Measurements from ENCODE around the gene NUP62CL. TPM values are rescaled to one million over a fixed set of nuclear protein-coding genes. Genes with fewer than 3 reads are reported as not detected.

The NUP62CL gene
- total RNA-seq, 1 experiment from 2014 or later = 21.1 TPM

DNA sequence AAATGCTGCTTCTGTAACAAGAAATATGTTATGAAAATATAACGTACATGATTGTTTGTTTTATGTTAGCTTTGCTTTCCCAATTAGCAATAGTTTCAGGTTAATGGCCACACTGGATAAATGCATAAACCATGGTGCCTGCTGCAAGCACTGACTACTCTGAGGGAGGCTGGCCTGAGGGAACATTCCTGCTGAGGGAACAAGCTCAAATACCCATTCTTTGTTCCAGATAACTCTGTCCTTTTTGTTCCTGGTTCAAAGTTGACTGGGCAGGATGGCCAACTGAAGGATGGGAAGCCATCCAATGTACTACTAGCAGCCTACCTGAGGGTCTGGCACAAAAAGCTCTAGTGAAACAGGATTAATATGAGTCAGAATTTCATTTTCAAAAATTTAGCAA, 37.5 kb downstream of the NUP62CL start:
- RAD21 ChIA-PET (ENCODE audit: low non-redundant PET in 1 of 2, low total read pairs in 2 of 2, uncharacterized antibody in 2 of 2, unreplicated experiment in 2 of 2) = no interaction called here
- H3K79me2 ChIP-seq (ENCODE audit: insufficient read depth, low read length) = no peaks in the 10 kb centered on the region
- H3K27me3 ChIP-seq (ENCODE audit: insufficient read depth, low read length) = no peaks in the 10 kb centered on the region
- no TSS peak for BruUV-seq (replicated peaks)
- POLR2A ChIA-PET = no interaction called here
- H3K4me1 ChIP-seq (ENCODE audit: control insufficient read depth in 1 of 2, insufficient read depth in 2 of 2, low read length in 2 of 2) = no peaks in the 10 kb centered on the region
- DNase-seq (ENCODE audit: low read depth, low spot score) (no peak), ATAC-seq (no peak)
- H3K9ac ChIP-seq (ENCODE audit: low read length) = no peak overlapping the region
- H3K9me2 ChIP-seq (ENCODE audit: insufficient read depth) = no peaks in the 10 kb centered on the region
- CTCF ChIA-PET = no interaction called here
- H2AFZ ChIP-seq (ENCODE audit: low read depth, low read length, poor library complexity, severe bottlenecking) = no peak overlapping the region
- no peaks in the 10 kb centered on the region for H3K9me3 ChIP-seq (ENCODE audit: control insufficient read depth in 1 of 2, insufficient read depth in 1 of 2, low read depth in 1 of 2, low read length in 2 of 2)
- no peak for TF ChIP-seq YY1 (IDR thresholded peaks at IDR 0.05; ENCODE audit: extremely low read depth, insufficient replicate concordance, low read depth, low read length)
- TF ChIP-seq RAD21 (IDR thresholded peaks at IDR 0.05; ENCODE audit: low read depth) = no peak
- TF ChIP-seq JUND (IDR thresholded peaks at IDR 0.05) = no peak
- no peak for TF ChIP-seq FOSL1 (IDR thresholded peaks at IDR 0.05; ENCODE audit: low read depth)
- no peak for TF ChIP-seq ZNF274 (IDR thresholded peaks at IDR 0.05; ENCODE audit: low read depth, low read length)
- TF ChIP-seq EGR1 (IDR thresholded peaks at IDR 0.05; ENCODE audit: low read depth) = no peak
- no peak for TF ChIP-seq EZH2 (IDR thresholded peaks at IDR 0.05)
- TF ChIP-seq, protein P1, sequence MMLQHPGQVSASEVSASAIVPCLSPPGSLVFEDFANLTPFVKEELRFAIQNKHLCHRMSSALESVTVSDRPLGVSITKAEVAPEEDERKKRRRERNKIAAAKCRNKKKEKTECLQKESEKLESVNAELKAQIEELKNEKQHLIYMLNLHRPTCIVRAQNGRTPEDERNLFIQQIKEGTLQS (IDR thresholded peaks at IDR 0.05) = no peak
- no peak for TF ChIP-seq POLR2AphosphoS5 (IDR thresholded peaks at IDR 0.05; ENCODE audit: low read depth, low read length)
- no peak for TF ChIP-seq CEBPB (IDR thresholded peaks at IDR 0.05; ENCODE audit: low read depth)
- TF ChIP-seq, protein P2, sequence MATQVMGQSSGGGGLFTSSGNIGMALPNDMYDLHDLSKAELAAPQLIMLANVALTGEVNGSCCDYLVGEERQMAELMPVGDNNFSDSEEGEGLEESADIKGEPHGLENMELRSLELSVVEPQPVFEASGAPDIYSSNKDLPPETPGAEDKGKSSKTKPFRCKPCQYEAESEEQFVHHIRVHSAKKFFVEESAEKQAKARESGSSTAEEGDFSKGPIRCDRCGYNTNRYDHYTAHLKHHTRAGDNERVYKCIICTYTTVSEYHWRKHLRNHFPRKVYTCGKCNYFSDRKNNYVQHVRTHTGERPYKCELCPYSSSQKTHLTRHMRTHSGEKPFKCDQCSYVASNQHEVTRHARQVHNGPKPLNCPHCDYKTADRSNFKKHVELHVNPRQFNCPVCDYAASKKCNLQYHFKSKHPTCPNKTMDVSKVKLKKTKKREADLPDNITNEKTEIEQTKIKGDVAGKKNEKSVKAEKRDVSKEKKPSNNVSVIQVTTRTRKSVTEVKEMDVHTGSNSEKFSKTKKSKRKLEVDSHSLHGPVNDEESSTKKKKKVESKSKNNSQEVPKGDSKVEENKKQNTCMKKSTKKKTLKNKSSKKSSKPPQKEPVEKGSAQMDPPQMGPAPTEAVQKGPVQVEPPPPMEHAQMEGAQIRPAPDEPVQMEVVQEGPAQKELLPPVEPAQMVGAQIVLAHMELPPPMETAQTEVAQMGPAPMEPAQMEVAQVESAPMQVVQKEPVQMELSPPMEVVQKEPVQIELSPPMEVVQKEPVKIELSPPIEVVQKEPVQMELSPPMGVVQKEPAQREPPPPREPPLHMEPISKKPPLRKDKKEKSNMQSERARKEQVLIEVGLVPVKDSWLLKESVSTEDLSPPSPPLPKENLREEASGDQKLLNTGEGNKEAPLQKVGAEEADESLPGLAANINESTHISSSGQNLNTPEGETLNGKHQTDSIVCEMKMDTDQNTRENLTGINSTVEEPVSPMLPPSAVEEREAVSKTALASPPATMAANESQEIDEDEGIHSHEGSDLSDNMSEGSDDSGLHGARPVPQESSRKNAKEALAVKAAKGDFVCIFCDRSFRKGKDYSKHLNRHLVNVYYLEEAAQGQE (IDR thresholded peaks at IDR 0.05; ENCODE audit: low read depth) = no peak
- TF ChIP-seq, protein P3, sequence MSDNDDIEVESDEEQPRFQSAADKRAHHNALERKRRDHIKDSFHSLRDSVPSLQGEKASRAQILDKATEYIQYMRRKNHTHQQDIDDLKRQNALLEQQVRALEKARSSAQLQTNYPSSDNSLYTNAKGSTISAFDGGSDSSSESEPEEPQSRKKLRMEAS (IDR thresholded peaks at IDR 0.05) = no peak
- no peak for TF ChIP-seq EZH2phosphoT487 (IDR thresholded peaks at IDR 0.05; ENCODE audit: borderline replicate concordance)
- TF ChIP-seq POLR2A (IDR thresholded peaks at IDR 0.05; ENCODE audit: borderline replicate concordance, extremely low read depth, insufficient read depth, insufficient read length) = no peak
- TF ChIP-seq, protein P4, sequence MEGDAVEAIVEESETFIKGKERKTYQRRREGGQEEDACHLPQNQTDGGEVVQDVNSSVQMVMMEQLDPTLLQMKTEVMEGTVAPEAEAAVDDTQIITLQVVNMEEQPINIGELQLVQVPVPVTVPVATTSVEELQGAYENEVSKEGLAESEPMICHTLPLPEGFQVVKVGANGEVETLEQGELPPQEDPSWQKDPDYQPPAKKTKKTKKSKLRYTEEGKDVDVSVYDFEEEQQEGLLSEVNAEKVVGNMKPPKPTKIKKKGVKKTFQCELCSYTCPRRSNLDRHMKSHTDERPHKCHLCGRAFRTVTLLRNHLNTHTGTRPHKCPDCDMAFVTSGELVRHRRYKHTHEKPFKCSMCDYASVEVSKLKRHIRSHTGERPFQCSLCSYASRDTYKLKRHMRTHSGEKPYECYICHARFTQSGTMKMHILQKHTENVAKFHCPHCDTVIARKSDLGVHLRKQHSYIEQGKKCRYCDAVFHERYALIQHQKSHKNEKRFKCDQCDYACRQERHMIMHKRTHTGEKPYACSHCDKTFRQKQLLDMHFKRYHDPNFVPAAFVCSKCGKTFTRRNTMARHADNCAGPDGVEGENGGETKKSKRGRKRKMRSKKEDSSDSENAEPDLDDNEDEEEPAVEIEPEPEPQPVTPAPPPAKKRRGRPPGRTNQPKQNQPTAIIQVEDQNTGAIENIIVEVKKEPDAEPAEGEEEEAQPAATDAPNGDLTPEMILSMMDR (IDR thresholded peaks at IDR 0.05 in 2 of 3, conservative IDR thresholded peaks at IDR 0.05 in 1 of 3; ENCODE audit: borderline replicate concordance in 1 of 3, insufficient read depth in 1 of 3, low read depth in 2 of 3, low read length in 2 of 3) = no peak
- TF ChIP-seq CBX3 (IDR thresholded peaks at IDR 0.05; ENCODE audit: low read depth) = no peak
- TF ChIP-seq, protein P5, sequence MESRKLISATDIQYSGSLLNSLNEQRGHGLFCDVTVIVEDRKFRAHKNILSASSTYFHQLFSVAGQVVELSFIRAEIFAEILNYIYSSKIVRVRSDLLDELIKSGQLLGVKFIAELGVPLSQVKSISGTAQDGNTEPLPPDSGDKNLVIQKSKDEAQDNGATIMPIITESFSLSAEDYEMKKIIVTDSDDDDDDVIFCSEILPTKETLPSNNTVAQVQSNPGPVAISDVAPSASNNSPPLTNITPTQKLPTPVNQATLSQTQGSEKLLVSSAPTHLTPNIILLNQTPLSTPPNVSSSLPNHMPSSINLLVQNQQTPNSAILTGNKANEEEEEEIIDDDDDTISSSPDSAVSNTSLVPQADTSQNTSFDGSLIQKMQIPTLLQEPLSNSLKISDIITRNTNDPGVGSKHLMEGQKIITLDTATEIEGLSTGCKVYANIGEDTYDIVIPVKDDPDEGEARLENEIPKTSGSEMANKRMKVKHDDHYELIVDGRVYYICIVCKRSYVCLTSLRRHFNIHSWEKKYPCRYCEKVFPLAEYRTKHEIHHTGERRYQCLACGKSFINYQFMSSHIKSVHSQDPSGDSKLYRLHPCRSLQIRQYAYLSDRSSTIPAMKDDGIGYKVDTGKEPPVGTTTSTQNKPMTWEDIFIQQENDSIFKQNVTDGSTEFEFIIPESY (IDR thresholded peaks at IDR 0.05; ENCODE audit: extremely low read depth, insufficient replicate concordance, low read length) = no peak
- TF ChIP-seq ZFX (IDR thresholded peaks at IDR 0.05) = no peak
- H3K4me2 ChIP-seq (ENCODE audit: low read length) = no peak overlapping the region
- intact Hi-C loops (cut with micrococcal nuclease) = no loop called here
- no peak overlapping the region for H3K27ac ChIP-seq (ENCODE audit: low read depth, low read length)
- H3K4me3 ChIP-seq (replicated peaks in 1 of 2; ENCODE audit: low read depth in 1 of 2, low read length in 2 of 2) = no peak overlapping the region
- no peaks in the 10 kb centered on the region for H4K20me1 ChIP-seq (ENCODE audit: insufficient read depth)
- no peaks in the 10 kb centered on the region for H3K36me3 ChIP-seq (ENCODE audit: control insufficient read depth in 1 of 2, insufficient read depth in 2 of 2, low read length in 2 of 2)

Data from HCT116 (cell line).